ENCODE results near the gene TPM1. TPM values are rescaled to one million over a fixed set of nuclear protein-coding genes. Genes with fewer than 3 reads are reported as not detected.
A peak's percentile ranks its signal among the peaks of the same experiment; 100 is the strongest.

TPM1 gene
- total and polyA plus RNA-seq, 3 donors from 2014 or later = 126 to 135 (median 126) TPM

DNA sequence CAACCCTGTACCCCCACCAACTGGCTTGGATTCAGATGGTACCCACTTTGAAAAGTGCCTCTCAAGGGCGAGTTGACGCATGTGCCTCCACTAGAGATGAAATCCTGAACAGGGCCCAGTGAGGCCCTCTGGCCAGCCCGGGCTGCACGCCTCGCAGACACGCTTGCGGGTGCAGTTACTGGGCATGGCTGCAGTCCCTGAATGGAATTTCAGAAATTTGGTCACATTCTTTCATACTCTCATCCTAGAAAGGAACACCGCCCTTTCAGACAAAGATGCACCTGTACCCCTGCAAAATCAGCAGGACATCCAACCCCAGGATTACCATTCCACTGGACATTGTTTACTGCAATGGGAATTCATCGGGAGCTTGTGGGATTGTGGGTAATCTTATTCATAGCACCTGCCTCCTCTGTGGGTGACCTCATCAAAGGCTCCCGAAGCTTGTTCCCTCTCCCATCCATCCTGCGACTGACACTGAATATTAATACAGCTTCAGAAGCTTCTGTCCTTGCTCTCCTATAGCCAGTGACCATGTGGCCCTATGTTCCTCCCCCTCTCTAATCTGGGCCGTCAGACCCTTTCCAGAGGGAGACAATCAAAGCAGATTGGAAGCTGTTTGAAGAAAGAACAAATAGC, 42.5 kb upstream of the TPM1 start:
- DNase-seq = no peak
- TF ChIP-seq POLR2A (IDR thresholded peaks at IDR 0.05) = no peak
- TF ChIP-seq, protein P1, sequence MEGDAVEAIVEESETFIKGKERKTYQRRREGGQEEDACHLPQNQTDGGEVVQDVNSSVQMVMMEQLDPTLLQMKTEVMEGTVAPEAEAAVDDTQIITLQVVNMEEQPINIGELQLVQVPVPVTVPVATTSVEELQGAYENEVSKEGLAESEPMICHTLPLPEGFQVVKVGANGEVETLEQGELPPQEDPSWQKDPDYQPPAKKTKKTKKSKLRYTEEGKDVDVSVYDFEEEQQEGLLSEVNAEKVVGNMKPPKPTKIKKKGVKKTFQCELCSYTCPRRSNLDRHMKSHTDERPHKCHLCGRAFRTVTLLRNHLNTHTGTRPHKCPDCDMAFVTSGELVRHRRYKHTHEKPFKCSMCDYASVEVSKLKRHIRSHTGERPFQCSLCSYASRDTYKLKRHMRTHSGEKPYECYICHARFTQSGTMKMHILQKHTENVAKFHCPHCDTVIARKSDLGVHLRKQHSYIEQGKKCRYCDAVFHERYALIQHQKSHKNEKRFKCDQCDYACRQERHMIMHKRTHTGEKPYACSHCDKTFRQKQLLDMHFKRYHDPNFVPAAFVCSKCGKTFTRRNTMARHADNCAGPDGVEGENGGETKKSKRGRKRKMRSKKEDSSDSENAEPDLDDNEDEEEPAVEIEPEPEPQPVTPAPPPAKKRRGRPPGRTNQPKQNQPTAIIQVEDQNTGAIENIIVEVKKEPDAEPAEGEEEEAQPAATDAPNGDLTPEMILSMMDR (IDR thresholded peaks at IDR 0.05) = no peak
- WGBS, 2 donors = 66 to 75% methylated on average over 5 to 12 of the region's 12 CpGs

DNA sequence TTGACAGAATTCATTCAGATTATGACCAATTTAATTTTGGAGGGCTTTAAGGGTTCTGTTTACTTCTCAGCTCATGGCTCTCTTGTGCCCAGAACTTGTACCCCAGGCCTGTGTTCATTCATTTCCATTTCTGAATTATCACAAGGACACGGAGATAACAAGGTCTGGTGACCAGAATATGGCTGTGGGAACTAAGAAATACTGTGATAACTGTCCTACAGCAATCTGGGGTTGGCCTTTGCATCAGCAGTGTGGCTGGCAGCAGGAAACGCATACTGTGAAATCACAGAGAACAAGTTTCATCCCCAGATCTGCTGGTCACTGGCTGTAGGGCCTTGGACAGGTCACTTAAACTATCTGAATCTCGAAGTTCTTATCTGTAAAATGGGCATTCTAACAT, 41.8 kb upstream of the TPM1 start:
- peak; percentile 55 for DNase-seq
- 51 to 66% methylated on average over 3 of the region's 3 CpGs for WGBS, 2 donors
- Histone ChIP-seq H3K9me3 (no peaks in the 10 kb centered on the region), H3K4me3 (no peak overlapping the region), H3K27ac (no peak overlapping the region), H3K36me3 (ENCODE audit: low read depth, missing control alignments) (no peaks in the 10 kb centered on the region), H3K27me3 (no peaks in the 10 kb centered on the region), H3K4me1 (peaks cover 4% of the 10 kb centered on the region)
- intact Hi-C loops (cut with DNase I; ENCODE audit: low total_unique reads) = no loop called here
- no peak for TF ChIP-seq POLR2A (IDR thresholded peaks at IDR 0.05)
- TF ChIP-seq, protein P1 (IDR thresholded peaks at IDR 0.05) = no peak

More for the DNA sequence above, 42.5 kb upstream of the TPM1 start:
- Histone ChIP-seq H3K9me3 (no peaks in the 10 kb centered on the region), H3K4me1 (peaks cover 4% of the 10 kb centered on the region), H3K27ac (no peak overlapping the region), H3K4me3 (no peak overlapping the region), H3K27me3 (no peaks in the 10 kb centered on the region), H3K36me3 (ENCODE audit: low read depth, missing control alignments) (no peaks in the 10 kb centered on the region)
- intact Hi-C loops (cut with DNase I; ENCODE audit: low total_unique reads) = no loop called here

DNA sequence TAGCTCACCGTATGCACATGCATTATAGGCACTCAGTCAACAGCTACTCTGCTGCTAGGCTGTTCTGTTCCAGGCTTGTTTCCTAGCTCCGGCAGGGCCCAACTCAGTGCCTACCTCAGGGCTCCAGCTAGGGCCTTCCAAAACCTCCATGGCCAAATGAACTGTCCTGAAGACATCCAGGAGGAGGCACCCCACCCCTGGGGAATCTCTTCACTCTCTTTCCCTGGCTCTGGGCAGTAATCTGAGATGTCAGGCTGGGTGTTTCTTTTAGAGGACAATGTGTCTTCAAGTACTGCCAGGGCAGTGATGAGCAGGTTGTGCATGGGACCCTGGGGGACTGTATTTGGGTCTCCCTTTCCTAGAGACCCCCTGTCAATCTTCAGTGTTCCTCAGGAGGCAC, 38.3 kb upstream of the TPM1 start:
- WGBS, 2 donors = 84 to 93% methylated on average over 2 of the region's 2 CpGs
- Histone ChIP-seq H3K4me3 (no peak overlapping the region), H3K36me3 (ENCODE audit: low read depth, missing control alignments) (no peaks in the 10 kb centered on the region), H3K27ac (no peak overlapping the region), H3K4me1 (peaks cover 5% of the 10 kb centered on the region), H3K9me3 (no peaks in the 10 kb centered on the region), H3K27me3 (no peaks in the 10 kb centered on the region)
- TF ChIP-seq, protein P1 (IDR thresholded peaks at IDR 0.05) = no peak
- TF ChIP-seq POLR2A (IDR thresholded peaks at IDR 0.05) = no peak
- intact Hi-C loops (cut with DNase I; ENCODE audit: low total_unique reads) = no loop called here
- DNase-seq = no peak

DNA sequence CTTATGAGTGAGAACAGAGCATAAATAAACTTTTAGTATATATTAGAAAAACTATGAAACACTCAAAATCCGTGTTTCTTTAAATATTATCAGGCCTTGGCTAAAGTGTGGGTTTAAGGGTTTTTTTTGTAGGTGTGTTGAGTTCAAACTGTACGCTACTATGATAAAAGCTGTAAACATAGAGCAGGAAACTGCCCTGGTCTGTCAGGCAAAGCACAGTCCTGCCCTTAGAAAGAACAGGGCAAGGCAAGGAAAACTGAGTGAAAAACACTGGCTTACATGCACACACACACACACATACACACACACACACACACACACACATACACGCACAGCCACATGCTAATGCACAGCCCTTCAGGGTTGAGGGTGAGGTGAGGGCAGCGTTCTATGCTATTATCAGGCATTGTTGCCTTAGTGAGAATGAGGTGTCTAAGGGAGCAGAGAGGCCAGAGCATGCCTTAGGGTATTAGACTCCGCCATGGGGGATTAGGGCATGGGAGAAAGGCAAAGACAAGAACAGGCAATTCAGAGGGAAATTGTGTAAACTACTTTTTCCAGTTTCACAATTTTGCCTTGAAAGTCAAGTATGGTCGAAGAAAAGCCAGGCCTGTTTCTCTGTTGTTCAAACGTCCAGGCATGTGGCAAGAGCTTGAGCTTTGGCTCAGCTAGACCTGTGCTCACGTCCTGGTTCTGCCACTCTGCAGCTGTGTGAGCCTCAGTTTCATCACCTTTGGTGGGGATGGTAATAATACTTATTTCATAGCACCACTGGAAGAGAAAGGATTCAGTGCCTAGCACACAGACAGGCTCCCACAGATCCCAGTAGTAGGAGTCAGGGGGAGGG, 36.3 kb upstream of the TPM1 start:
- TF ChIP-seq, protein P1 (IDR thresholded peaks at IDR 0.05) = no peak
- H3K36me3 ChIP-seq (ENCODE audit: low read depth, missing control alignments) = no peaks in the 10 kb centered on the region
- WGBS, 2 donors = 79 to 90% methylated on average over 7 to 8 of the region's 8 CpGs
- no peak overlapping the region for H3K4me3 ChIP-seq
- DNase-seq = no peak
- H3K27ac ChIP-seq = no peak overlapping the region
- no peaks in the 10 kb centered on the region for H3K9me3 ChIP-seq
- intact Hi-C loops (cut with DNase I; ENCODE audit: low total_unique reads) = no loop called here
- no peaks in the 10 kb centered on the region for H3K27me3 ChIP-seq
- H3K4me1 ChIP-seq = peaks cover 5% of the 10 kb centered on the region
